Right cardiac atrium (tissue), 5 donors: ENCODE results near the gene BBX. TPM values are rescaled to one million over a fixed set of nuclear protein-coding genes. Genes with fewer than 3 reads are reported as not detected.
A peak's percentile ranks its signal among the peaks of the same experiment; 100 is the strongest.
"Not testable (repeated sequence)": the region's sequence is repeated elsewhere in the genome, so short reads cannot be mapped to it uniquely, and the experiment has no call there.

Source experiments
- ATAC-seq, 2 donors: fragments of 200-7000 bp; cut with Tn5 transposase; one replicate each; pipeline versions ENCODE4 v1.8.0 to v1.9.1; 2020; ENCODE audit warnings: moderate library complexity in 2 of 2, mild to moderate bottlenecking in 1 of 2
- DNase-seq, 3 donors: peaks; one replicate each; pipeline ENCODE4 v3.0.0-alpha.2; 2020
- H3K27ac ChIP-seq: one replicate; pipeline ENCODE4 v1.5.1; 2013; ENCODE audit warnings: mild to moderate bottlenecking, low read length, control low read depth, moderate library complexity
- H3K27me3 ChIP-seq: one replicate; pipeline ENCODE4 v1.6.1; 2013; ENCODE audit not compliant: control insufficient read depth, insufficient read depth
- H3K4me1 ChIP-seq: one replicate; pipeline ENCODE4 v1.6.1; 2013; ENCODE audit warnings: low read length; ENCODE audit not compliant: control insufficient read depth, insufficient read depth
- H3K4me3 ChIP-seq: one replicate; pipeline ENCODE4 v1.5.1; 2013; ENCODE audit warnings: low read length, control low read depth
- H3K9me3 ChIP-seq: one replicate; pipeline ENCODE4 v1.6.1; 2013; ENCODE audit warnings: low read length; ENCODE audit not compliant: control insufficient read depth
- WGBS: extraction: QIAGEN DNeasy Blood & Tissue Kit; methylation state at CpG from one replicate; pipeline ENCODE4 v1.1.7; 2013; 5-methylcytosine and 5-hydroxymethylcytosine counted together
- intact Hi-C, 4 donors: fragments of 100-400 bp; cut with DNase I; formaldehyde crosslinking; loops; one replicate each; pipeline versions ENCODE4 v1.11.0 to v1.14.0; 2022 to 2023
- polyA plus RNA-seq: library from polyadenylated mRNA; stranded (reverse); fragments of 200-250 nt; gene quantifications from one replicate; pipeline ENCODE4 v1.2.3, GENCODE V29; 2013
- total RNA-seq, 4 donors: library from RNA; stranded (reverse); fragmentation: NEBNext Ultra II Directional; extraction: Animal tissue kit (Norgen Biotek cat#: 25700); gene quantifications; one replicate each; pipeline ENCODE4 v1.2.1, GENCODE V29; 2021
- donor health status: healthy with polysubstance abuse.
- donor health status: DM: no; HTN: yes; CAD: no.
- donor health status: DM: no; HTN: no; CAD: no.
- donor health status: DM: no; HTN: yes; CAD: no; lungs with severe emphysema.
- donor health status: DM: yes; HTN: yes; CAD: no.

Gene BBX
- total and polyA plus RNA-seq, 5 donors = 10.6 to 57.1 (median 49.2) TPM

GRCh38 chr3:107824822-107825371, 302.1 kb downstream of the BBX start:
- Histone ChIP-seq H3K4me3 (no peak overlapping the region), H3K27ac (no peak overlapping the region), H3K9me3 (no peaks in the 10 kb centered on the region), H3K27me3 (no peaks in the 10 kb centered on the region), H3K4me1 (no peaks in the 10 kb centered on the region)
- DNase-seq (no peak), ATAC-seq (no peak)
- intact Hi-C loops = no loop called here
- whole genome bisulfite sequencing = 55% methylated on average over 4 of the region's 4 CpGs

DNA sequence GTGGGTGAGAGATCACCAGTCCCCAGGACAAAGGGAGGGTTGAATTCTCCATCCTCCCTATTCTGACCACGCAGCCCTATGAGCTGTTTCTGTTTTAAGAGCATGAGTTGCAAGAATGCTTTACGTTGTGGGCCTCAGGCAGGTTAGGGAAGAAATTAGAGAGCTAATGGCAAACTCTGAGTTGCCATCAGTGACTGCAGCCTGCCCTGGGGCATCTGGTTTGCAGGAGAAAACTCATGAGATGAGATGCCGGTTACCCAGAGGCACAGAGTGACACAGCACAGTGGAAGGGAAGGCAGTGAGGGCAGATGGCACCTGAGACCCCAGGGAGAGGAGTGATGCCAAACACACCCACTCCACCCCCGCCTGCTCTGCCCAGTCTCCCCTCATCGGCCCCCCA, 302.8 kb downstream of the BBX start:
- ATAC-seq = no peak
- H3K27ac ChIP-seq = no peak overlapping the region

DNA sequence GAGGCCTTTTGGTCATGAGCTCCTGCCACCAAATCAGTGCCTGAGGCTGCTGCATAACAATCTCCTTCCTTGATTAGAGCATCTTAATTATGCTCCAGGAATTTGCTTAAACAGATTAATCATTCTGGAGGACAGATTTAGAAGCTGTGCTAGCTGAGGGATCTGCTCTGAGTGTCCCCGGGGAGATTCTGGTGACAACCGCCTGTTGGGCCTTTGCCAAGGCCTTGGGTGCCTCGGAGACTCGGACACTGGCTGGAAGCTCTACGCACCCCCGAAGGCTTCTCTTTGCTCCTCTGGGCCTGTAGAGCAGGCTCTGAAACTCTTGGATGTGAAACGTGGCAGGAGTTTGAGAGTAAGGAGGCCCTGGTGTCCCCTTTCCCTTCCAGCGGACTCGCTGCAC, 304.0 kb downstream of the BBX start:
- ATAC-seq (no peak), DNase-seq (peak in 2 of 3 donors; percentile 44 to 66)
- no peaks in the 10 kb centered on the region for H3K27me3 ChIP-seq
- no peak overlapping the region for H3K27ac ChIP-seq
- no peak overlapping the region for H3K4me3 ChIP-seq
- intact Hi-C loops = no loop called here
- no peaks in the 10 kb centered on the region for H3K4me1 ChIP-seq
- H3K9me3 ChIP-seq = no peaks in the 10 kb centered on the region
- 79% methylated on average over 9 of the region's 9 CpGs for WGBS

More for the DNA sequence above, 302.8 kb downstream of the BBX start:
- DNase-seq = no peak
- intact Hi-C loops = no loop called here
- H3K27me3 ChIP-seq = no peaks in the 10 kb centered on the region
- H3K9me3 ChIP-seq = no peaks in the 10 kb centered on the region
- H3K4me3 ChIP-seq = no peak overlapping the region
- 93% methylated on average over 5 of the region's 5 CpGs for WGBS
- H3K4me1 ChIP-seq = no peaks in the 10 kb centered on the region

DNA sequence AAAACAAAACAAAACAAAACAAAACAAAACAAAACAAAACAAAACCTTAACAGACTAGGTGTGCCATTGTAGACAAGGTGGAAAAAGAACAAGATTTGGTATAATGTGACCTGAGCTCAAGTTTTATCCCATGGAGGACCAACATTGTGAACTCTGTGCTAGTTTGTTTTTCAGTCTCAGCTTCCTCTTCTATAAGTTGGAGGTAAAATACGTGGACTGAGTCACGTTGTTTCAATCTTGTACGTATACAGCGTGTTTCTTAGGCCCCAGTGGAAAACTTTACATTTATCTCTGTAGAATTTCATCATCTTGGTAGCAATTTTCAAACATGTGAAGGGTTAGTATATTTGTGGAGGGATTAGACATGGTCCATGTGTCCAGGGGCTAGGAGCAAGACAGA, 306.4 kb downstream of the BBX start:
- no peaks in the 10 kb centered on the region for H3K9me3 ChIP-seq
- intact Hi-C loops = no loop called here
- H3K4me1 ChIP-seq = no peaks in the 10 kb centered on the region
- no peaks in the 10 kb centered on the region for H3K27me3 ChIP-seq
- no peak overlapping the region for H3K27ac ChIP-seq
- no peak for DNase-seq
- no peak for ATAC-seq
- no peak overlapping the region for H3K4me3 ChIP-seq
- WGBS = 88% methylated on average over 4 of the region's 4 CpGs

GRCh38 chr3:107831590-107831989, 308.8 kb downstream of the BBX start:
- intact Hi-C loops = no loop called here
- H3K4me3 ChIP-seq = no peak overlapping the region
- ATAC-seq (no peak), DNase-seq (no peak)
- WGBS = 80% methylated on average over 3 of the region's 3 CpGs
- H3K27ac ChIP-seq = no peak overlapping the region
- H3K27me3 ChIP-seq = no peaks in the 10 kb centered on the region
- H3K9me3 ChIP-seq = no peaks in the 10 kb centered on the region
- H3K4me1 ChIP-seq = no peaks in the 10 kb centered on the region

GRCh38 chr3:107833043-107833442, 310.3 kb downstream of the BBX start:
- WGBS = 45% methylated on average over 6 of the region's 6 CpGs
- Histone ChIP-seq H3K27me3 (no peaks in the 10 kb centered on the region), H3K27ac (no peak overlapping the region), H3K4me3 (no peak overlapping the region), H3K4me1 (no peaks in the 10 kb centered on the region), H3K9me3 (no peaks in the 10 kb centered on the region)
- DNase-seq (no peak), ATAC-seq (peak in 1 of 2 donors; percentile 29)
- intact Hi-C loops = no loop called here

DNA sequence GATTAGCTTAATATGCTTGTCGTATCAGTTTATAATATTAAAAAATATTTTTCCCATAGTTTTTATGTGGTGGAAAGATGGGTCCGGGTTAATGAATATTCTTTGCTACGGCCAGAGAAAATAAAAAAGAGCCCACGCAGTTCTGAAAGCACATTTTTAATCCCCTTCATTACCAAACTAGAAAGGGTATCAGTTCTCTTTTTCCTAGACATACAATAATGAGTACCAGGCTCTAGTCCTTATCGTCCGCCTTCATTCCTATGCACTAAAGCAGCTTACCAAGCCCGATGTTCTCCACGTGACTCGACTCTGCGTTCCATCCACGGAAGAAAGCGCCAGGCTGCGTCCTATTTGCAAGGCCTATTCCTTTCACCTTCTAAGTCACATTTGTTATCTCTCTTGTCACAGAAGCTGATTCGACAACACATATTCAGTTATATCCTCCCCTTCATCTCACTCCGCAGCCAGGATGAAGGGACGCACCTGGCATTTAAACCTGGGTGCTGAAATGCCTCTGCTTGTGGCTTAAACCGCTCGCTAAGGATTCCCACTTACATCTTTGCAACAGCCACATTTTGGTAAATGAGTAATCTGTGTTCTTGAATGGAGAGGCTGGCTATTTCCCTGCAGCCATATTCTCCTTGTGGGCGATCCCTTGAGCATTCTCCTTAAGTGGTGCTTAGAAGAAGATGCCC, 311.1 kb downstream of the BBX start:
- H3K4me1 ChIP-seq = no peaks in the 10 kb centered on the region
- ATAC-seq = no peak
- no peak overlapping the region for H3K27ac ChIP-seq
- WGBS = 89% methylated on average over 19 of the region's 19 CpGs
- no peaks in the 10 kb centered on the region for H3K27me3 ChIP-seq
- no peaks in the 10 kb centered on the region for H3K9me3 ChIP-seq
- no peak overlapping the region for H3K4me3 ChIP-seq
- no peak for DNase-seq
- intact Hi-C loops = no loop called here

DNA sequence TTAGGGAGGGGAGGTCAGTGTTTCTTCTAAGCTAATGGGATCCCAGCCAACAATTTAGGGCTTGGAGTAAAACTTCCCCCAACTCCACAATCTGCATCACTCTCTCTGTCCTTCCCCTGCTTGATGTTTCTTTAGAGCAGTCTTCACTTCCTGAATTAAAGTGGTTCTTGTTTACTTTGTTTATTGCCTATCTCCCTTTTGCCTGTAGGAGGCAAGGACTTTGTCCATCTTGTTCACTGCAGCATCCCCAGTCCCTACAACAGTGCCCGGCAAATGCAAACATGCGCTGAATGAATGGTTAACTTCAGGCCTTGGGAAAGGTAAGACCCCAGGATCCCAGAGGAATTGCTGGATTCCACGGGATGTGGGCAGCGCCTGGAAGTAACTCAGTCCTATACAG, 312.2 kb downstream of the BBX start:
- WGBS = 79% methylated on average over 4 of the region's 4 CpGs
- intact Hi-C loops, H3K27me3 ChIP-seq, DNase-seq, H3K4me1 ChIP-seq, H3K27ac ChIP-seq, ATAC-seq, H3K4me3 ChIP-seq, H3K9me3 ChIP-seq: not testable (repeated sequence)

DNA sequence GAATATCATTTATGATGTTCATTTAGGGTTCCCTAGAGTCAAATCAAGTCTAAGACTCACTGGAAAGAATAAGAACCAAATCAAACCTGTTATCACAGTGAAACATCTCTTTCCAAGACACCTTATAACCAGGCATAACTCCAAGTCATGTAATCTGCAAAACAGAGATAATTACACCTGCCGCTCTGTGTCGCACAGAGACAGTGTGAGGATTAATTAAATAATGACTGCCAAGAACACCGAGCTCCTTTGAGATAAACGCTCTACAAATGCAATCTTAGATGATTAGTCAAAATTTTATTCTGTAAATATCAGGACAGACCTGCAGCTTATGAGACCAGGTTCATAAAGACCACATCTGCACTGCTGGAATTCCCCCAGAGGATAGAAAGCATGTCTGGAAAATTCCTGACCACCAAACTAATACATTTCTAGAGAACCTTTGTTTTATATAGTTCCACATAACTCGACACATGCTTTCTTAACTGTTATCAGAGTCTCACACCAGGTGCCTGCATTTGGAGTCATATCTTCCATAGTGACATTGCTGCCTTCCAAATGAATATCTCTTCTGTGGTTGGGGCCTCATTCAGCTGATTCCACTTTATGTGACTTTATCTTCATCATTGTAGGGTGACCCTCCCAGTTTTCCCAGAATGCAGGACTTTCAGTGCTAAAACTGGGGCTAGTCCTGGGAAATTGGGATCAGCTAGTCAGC, 315.3 kb downstream of the BBX start:
- H3K4me1 ChIP-seq = no peaks in the 10 kb centered on the region
- no peak overlapping the region for H3K27ac ChIP-seq
- no peak overlapping the region for H3K4me3 ChIP-seq
- ATAC-seq (no peak), DNase-seq (no peak)
- no peaks in the 10 kb centered on the region for H3K27me3 ChIP-seq
- 78% methylated on average over 5 of the region's 5 CpGs for WGBS
- no peaks in the 10 kb centered on the region for H3K9me3 ChIP-seq
- intact Hi-C loops = no loop called here

DNA sequence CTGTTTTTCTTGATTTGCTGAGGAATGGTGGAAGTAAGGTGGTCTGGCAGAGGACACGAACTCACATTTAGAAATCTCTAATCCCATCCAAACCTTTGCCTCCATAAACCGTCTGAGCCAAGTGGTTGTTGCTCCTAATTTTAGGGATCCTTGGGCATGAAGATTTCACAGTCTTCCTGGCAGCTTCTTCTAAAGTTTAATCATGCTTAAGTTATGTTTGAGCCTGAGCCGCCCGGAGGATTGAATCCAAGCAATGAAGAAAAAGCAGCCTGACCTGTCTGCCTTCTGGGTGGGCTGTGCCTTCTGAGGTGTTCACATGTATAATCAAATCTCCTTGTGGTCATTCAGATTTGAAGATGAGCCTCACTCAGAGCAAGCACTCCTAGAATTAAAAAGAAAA, 319.1 kb downstream of the BBX start:
- Histone ChIP-seq H3K4me1 (no peaks in the 10 kb centered on the region), H3K27me3 (no peaks in the 10 kb centered on the region), H3K9me3 (no peaks in the 10 kb centered on the region), H3K4me3 (no peak overlapping the region), H3K27ac (no peak overlapping the region)
- WGBS = 79% methylated on average over 4 of the region's 4 CpGs
- ATAC-seq (no peak), DNase-seq (no peak)
- intact Hi-C loops = loop anchor here in 1 of 4 donors (10.0 kb wide), 2 partner anchors 87 to 167 kb away; no protein-coding TSS in a partner anchor

- intact Hi-C loops = loop anchor here in 1 of 4 donors (10.0 kb wide), 2 partner anchors 88 to 168 kb away; no protein-coding TSS in a partner anchor
- H3K4me1 ChIP-seq = no peaks in the 10 kb centered on the region
- WGBS = 76% methylated on average over 8 of the region's 8 CpGs
- DNase-seq (peak in 2 of 3 donors; percentile 39 to 70), ATAC-seq (peak in 1 of 2 donors; percentile 70)
- no peak overlapping the region for H3K27ac ChIP-seq
- H3K27me3 ChIP-seq = no peaks in the 10 kb centered on the region
- H3K4me3 ChIP-seq = no peak overlapping the region
- H3K9me3 ChIP-seq = no peaks in the 10 kb centered on the region
These were observed 320.2 kb downstream of the BBX start for GRCh38 chr3:107842940-107843339.
